Erythroblast (primary cell): ENCODE data around the gene SCN1B.

Experiments
- GATA1 ChIP-seq: IDR thresholded peaks from 2 replicates; pipeline ENCODE4 v1.6.1; 2011; ENCODE audit warnings: low read depth, mild to moderate bottlenecking, control low read depth, low read length, moderate library complexity
- POLR2A ChIP-seq: IDR thresholded peaks from 2 replicates; pipeline ENCODE4 v1.6.1; 2011; ENCODE audit warnings: mild to moderate bottlenecking, low read length

- no peak for TF ChIP-seq POLR2A
- no peak for TF ChIP-seq GATA1
These were observed 28.1 kb downstream of the SCN1B start for GRCh38 chr19:35058370-35058769.
